NCI-H748 treated with DMSO at 0.1 percent for 48 hours (cell line): ENCODE measurements around the gene BLOC1S6.

ENCODE experiments used
- DNase-seq: peaks from one replicate; lab custom pipeline; 2025; lab: John Stamatoyannopoulos, UW

The BLOC1S6 gene

GRCh38 chr15:45587095-45587862 lies at the start of gene BLOC1S6:
BLOC1S6 (plus strand) TSS chr15:45587379; CDS start chr15:45587444, 65 bp downstream.
- DNase-seq, result peak; percentile 70

GRCh38 chr15:45539680-45540079 lies 47.5 kb upstream of the BLOC1S6 start:
- no peak for DNase-seq

GRCh38 chr15:45540531-45540930 lies 46.6 kb upstream of the BLOC1S6 start:
- DNase-seq, result no peak

- no peak for DNase-seq
These were observed 44.1 kb upstream of the BLOC1S6 start for GRCh38 chr15:45543051-45543450.

- no peak for DNase-seq
These were observed 42.7 kb upstream of the BLOC1S6 start for GRCh38 chr15:45544266-45545023.

GRCh38 chr15:45546789-45547188 lies 40.4 kb upstream of the BLOC1S6 start:
- DNase-seq, result no peak

- DNase-seq, result no peak
These were observed 38.2 kb upstream of the BLOC1S6 start for GRCh38 chr15:45548753-45549520.

- DNase-seq, result no peak
These were observed 37.5 kb upstream of the BLOC1S6 start for GRCh38 chr15:45549541-45550220.

GRCh38 chr15:45550436-45550835 lies 36.7 kb upstream of the BLOC1S6 start:
- DNase-seq, result no peak

- no peak for DNase-seq
These were observed 35.5 kb upstream of the BLOC1S6 start for GRCh38 chr15:45551676-45552075.

- DNase-seq, result no peak
These were observed 31.1 kb upstream of the BLOC1S6 start for GRCh38 chr15:45555934-45556608.

GRCh38 chr15:45572617-45573016 lies 14.6 kb upstream of the BLOC1S6 start:
- DNase-seq, result no peak

GRCh38 chr15:45573961-45574629 lies 13.1 kb upstream of the BLOC1S6 start:
- no peak for DNase-seq

- no peak for DNase-seq
These were observed 5.3 kb upstream of the BLOC1S6 start for GRCh38 chr15:45581919-45582318.

GRCh38 chr15:45583731-45584639 lies 3.2 kb upstream of the BLOC1S6 start:
- no peak for DNase-seq

- DNase-seq, result no peak
These were observed 1.9 kb upstream of the BLOC1S6 start for GRCh38 chr15:45585069-45585791.

GRCh38 chr15:45586125-45586524 lies 1.1 kb upstream of the BLOC1S6 start:
- DNase-seq, result no peak

- no peak for DNase-seq
These were observed 531 bp upstream of the BLOC1S6 start for GRCh38 chr15:45586601-45587094.

GRCh38 chr15:45587863-45588170 lies 638 bp downstream of the BLOC1S6 start:
- DNase-seq, result no peak
